SK-N-MC (cell line): ENCODE measurements around the gene NTN5.

Experiments
- EZH2 ChIP-seq: fragments of 200-600 bp; sonication (generic); IDR thresholded peaks from one replicate; pipeline ENCODE4 v1.6.1; 2017; ENCODE audit warnings: antibody characterized with exemption
- POLR2AphosphoS5 ChIP-seq: IDR thresholded peaks from 2 replicates; pipeline ENCODE4 v1.6.1; 2012; ENCODE audit warnings: mild to moderate bottlenecking, low read depth, low read length, borderline replicate concordance

DNA sequence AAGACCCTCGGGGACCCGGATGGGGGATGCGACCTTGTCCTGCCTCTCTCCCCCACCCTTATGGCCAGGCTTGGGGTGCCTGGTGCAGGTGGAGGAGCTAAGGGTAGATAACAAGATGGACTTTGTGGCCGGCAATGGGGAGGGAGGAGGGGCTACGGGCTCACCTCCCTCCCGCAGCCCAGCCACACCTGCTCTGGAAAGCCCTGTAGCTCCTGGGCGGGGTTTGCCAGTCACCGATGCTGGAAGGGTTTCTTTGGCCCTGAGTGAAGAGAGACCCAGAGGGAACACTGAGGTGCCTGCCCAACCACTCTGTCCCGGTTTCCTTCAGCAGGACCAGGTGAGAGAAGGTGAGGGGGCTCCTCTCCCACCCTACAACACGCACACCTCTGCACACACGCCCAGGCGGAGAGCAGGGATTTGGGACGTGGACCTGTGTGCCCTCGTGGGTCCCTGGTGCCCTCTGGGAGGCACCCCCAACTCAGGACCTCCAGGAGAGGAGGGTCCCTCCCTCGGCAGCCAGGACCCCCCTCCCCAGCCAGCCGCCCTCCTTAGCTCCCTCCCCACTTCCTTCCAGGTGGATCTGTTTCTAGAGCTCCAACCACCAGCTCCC is 23.0 kb upstream of the NTN5 start, which contains the start of gene FUT2:
- TF ChIP-seq EZH2 (no peak), POLR2AphosphoS5 (no peak)
